ENCODE measurements around the gene CDS2.
"Not testable (repeated sequence)": the region's sequence is repeated elsewhere in the genome, so short reads cannot be mapped to it uniquely, and the experiment has no call there.

- not testable (repeated sequence) for TF ChIP-seq PBX3 (IDR thresholded peaks at IDR 0.05); MAZ (IDR thresholded peaks at IDR 0.05; ENCODE audit: borderline replicate concordance, low read depth, low read length); POLR2A (IDR thresholded peaks at IDR 0.05; ENCODE audit: low read length); CTCF (IDR thresholded peaks at IDR 0.05); EHMT2 (IDR thresholded peaks at IDR 0.05; ENCODE audit: low read depth); TP53 (CRISPR knock-in tag; IDR thresholded peaks at IDR 0.05); EP300 (IDR thresholded peaks at IDR 0.05); RNF2 (IDR thresholded peaks at IDR 0.05; ENCODE audit: borderline replicate concordance, low read depth); ZSCAN20 (CRISPR knock-in tag; IDR thresholded peaks at IDR 0.05)
These were observed 26.9 kb upstream of the CDS2 start for GRCh38 chr20:5099909-5100308.
